ENCODE data around the gene PCSK4.
A peak's percentile ranks its signal among the peaks of the same experiment; 100 is the strongest.

Gene PCSK4

DNA sequence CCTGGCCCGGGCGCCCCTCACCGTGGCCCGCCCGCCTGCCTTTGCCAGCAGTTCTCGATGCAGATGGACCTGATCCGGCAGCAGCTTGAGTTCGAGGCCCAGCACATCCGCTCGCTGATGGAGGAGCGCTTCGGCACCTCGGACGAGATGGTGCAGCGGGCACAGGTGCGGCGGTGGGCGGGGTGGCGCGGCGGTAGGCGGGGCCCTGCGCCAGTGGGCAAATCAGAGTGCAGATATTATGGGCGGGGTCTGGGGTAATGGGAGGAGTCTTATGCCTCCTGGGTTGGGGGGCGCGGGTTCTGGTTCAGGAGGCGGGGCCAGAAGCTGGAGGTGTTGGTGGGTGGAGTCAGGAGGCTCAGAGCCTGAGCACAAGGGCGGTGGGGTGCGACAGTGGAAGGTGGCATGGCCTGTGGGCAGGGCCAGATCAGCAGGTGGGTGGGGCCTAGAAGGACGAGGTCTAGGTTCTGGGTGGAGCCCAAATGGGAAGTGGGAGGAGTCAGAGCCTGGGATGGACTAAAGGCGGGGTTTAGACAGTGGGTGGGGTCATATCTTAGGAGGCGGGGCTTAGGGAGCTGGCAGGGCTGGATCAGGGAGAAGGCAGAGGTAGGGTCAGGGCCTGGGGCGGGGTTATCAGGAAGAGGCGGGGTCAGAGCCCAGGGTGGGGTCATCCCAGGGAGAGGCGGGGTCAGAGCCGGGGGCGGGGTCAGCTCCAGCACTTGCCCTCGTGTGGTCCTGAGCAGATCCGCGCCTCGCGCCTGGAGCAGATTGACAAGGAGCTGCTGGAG, 34.6 kb downstream of the PCSK4 start:
- peak; percentile 81 for DNase-seq (ENCODE audit: low spot score)

- no peak for DNase-seq (ENCODE audit: low spot score)
Observed at GRCh38 chr19:1455002-1455335, 35.2 kb downstream of the PCSK4 start.

DNA sequence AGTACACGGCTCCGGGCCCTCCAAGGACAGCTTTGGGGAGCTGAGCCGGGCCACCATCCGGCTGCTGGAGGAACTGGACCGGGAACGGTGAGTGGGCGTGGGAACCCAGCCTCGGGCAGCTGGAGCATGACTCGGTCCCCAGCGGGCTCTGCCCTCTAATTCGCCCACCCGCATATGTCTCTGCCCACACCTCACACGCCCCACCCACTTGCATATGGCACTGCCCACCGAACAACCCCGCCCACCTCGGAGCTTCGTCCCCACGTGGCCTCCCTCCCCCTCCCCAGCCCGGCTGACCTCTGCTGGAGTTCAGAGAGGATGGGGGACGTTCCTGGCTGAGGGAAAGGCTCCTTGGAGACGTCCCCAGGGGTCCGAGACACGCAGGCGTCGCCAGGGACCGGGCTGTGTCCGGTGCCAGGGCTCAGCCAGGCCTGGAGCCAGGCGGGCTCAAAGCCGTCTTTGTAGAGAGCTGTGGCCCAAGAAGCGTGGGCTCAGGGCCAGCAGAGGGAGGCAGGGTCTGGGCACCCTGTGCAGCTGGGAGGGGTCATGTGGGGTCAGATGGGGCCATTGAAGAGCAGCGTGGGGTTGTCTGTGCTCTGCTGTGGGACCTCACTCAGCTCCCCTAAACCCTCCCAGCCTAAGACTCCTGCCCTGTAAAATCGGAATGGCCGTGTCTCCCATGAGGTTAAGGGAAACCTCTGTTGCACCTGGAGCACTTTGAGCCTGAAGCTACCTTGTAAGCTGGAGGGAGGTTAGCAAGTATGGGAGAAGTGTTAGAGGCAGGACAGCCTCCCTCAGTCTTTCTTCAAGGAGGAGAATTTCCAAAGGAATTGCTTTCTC, 36.4 kb downstream of the PCSK4 start:
- no peak for DNase-seq (ENCODE audit: low spot score)

GRCh38 chr19:1452802-1453524, 37.2 kb downstream of the PCSK4 start:
- no peak for DNase-seq (ENCODE audit: low spot score)

GRCh38 chr19:1451916-1452801, 38.0 kb downstream of the PCSK4 start:
- DNase-seq (ENCODE audit: low spot score): peak; percentile 84

DNA sequence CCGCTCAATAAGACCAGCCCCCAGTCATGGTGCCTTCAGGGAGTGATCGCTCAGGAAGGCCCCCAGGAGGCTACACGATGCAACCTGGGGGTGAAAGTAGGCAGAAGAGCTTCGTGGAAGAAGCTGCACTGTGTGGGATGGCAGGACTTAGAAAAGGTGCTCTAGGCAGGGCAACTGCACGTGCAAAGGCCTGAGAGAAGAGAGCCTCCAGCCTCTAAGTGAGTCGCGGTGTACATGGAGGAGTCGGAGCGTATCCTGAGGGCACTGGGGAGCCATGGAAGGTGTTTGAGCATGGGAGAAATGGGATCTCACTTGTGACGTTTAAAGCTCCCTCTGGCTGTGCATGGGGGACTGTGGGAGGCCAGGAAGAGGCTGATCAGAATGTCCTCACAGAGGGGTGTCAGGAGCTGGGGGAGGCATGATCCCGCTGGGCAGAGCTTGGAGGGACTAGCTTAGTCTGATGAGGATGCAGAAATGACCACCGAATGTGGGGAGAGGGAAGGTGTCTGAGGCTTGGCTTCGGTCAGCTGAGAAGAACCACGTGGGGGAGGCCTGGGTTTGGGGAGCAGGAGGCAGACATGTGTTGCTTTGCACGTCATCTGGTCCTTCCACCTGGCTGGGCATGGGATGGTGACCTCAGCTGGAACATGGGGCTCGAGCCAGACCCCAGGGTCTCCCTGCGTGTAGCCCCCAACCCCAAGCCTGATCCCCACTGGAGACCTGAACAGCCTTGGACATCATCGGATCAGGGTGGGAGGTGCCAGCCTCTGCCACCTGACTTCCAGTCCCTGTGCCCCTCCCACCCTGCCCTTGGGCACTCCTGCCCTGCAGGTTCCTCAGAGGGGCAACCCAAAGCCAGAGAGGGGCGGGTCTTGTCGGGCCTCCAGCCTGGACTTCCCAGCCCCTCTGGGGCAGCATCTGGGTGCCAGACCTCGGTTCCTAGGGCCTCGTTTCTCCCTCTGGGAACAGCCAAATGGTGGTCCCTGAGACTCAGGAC, 39.1 kb downstream of the PCSK4 start:
- DNase-seq (ENCODE audit: low spot score): peak; percentile 47

DNA sequence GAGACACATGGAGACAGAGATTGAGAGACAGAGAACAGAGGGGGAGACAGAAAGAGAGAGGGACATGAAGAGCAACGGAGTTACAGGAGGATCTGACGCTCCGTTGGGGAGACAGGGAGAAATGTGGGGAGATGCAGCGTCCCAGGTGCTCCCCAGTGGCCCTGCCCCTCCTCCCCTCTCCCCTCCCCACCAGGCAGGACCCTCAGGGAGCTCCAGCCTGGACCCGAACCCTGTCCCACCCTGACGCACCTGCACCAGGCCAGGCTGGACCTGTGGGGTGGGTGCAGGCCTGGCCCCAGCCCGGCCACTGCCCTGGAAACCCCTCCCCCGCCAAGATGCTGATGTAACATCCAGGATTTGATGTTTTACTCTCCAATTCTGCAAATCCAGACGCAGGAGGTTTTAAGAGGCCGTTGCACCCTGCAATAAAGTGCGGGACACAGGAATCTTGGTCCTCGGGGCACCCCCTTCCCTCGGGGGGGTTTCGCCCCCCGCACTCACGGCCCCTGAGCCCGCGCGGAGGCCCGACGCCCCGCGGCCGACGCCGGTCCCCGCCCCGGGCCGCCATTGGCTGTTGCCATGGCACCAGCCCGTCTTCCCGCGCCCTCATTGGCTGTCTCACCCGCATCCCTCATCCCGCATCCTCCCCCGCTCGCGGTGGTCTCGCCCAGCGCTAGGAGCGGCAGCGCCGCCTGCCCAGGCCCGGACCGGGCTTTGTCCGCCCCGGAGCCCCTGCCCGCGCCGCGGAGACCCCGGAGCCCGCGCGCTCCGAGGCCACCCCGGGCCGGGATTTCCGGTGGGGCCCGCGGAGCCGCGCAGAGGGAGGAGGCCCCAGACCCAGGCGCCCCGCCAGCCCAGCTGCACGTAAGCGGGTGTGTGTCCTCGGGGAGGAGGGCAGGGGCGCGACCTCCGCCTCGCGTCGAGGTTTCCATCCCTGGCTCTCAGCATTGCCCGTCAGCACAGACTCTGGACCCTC, 40.4 kb downstream of the PCSK4 start, which contains the start of gene APC2:
Gene APC2, plus strand, starts transcription at position 655 of the 976 bp plus-strand sequence. CDS start 2,881 bp downstream, outside the sequence.
- DNase-seq (ENCODE audit: low spot score): peak; percentile 94

DNA sequence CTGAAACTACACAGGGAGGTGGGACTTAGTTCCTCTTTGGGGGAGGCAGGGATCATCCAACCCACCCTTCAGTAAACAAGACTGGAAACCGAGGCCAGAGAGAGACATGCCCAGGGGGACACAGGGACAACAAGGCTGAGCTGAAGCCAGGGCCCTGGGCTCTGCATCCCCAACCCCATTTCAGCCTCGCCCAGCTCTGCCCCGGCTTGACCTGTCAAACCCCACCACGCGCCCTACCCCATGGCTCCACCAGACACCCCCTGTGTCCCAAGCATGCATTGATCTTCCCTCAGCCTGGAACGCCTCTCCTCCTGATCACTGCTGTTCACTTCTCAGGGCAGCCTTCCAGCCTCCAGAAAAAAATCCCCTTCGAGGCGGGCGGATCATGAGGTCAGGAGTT, 42.2 kb downstream of the PCSK4 start:
- DNase-seq (ENCODE audit: low spot score): no peak

GRCh38 chr19:1447504-1447903, 42.6 kb downstream of the PCSK4 start:
- no peak for DNase-seq (ENCODE audit: low spot score)

- DNase-seq (ENCODE audit: low spot score): peak; percentile 64
Observed at GRCh38 chr19:1446713-1447481, 43.3 kb downstream of the PCSK4 start.

DNA sequence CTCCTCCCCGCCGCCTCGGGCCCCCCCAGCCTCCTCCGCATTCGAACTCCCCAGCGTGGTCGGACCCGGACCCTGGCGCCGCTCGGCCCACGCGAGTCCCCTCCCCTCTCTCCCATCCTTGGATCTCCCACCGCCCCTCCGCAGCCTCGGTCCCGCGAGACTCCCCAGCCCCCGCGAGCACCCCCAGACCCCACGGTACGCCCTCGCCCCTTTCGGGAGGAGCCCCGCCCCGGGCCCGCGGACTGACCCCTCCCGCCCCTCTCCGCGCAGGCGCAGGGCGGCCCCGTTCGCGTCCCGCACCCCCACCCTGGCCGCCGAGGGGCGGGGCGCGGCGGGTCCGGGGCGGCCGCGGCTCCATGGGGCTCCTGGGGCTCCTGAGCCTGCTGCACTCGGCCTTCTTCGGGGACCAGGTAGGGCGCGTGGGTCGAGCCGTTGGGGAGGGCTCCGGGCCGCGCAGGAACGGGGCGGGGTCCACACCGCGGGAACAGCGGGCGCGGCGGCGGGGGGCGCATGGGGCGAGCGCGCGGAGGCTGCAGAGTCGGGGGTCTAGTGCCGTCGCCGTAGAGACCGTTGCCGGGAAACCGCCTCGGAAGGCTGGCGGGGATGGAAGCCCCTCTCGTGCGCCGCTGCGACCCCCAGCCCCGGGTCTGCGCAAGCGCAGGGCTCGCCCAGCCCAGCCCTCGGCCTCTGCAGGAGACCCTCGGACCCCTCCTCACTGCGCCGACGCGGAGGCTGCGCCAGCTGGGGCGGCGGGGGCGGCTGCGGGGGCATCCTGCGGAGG, 44.0 kb downstream of the PCSK4 start:
- peak; percentile 77 for DNase-seq (ENCODE audit: low spot score)

GRCh38 chr19:1445185-1445931, 44.8 kb downstream of the PCSK4 start:
- DNase-seq (ENCODE audit: low spot score): peak; percentile 81

DNA sequence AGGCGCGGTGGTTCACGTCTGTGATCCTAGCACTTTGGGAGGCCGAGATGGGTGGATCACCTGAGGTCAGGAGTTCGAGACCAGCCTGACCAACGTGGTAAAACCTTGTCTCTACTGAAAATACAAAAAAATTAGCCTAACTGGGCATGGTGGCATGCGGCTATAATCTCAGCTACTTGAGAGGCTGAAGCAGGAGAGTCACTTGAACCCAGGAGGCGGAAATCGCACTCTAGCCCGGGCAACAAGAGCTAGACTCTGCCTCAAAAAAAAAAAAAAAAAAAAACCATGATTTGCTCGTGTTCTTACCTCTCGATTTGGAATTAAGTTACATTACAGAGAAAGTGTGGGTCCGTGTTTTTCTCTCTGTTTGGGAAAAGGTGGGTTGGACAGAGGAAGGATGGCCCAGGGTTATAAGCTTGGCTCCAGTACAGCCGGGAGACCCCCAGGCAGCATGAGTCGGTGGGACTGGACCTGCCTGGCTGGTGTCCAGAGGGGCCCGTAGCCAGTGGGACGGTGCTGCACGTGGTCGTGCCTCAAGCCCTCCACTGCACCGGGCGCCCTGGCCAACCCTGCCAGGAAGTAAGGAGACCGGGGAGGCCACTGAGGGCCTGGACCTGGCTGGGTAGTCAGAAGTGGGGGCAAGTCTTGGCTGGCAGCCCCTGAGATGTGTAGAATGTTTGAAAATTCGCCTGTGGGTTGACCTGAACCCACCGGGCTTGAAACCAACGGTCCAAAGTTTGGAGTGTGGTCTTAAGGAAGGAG, 48.3 kb downstream of the PCSK4 start:
- no peak for DNase-seq (ENCODE audit: low spot score)

DNA sequence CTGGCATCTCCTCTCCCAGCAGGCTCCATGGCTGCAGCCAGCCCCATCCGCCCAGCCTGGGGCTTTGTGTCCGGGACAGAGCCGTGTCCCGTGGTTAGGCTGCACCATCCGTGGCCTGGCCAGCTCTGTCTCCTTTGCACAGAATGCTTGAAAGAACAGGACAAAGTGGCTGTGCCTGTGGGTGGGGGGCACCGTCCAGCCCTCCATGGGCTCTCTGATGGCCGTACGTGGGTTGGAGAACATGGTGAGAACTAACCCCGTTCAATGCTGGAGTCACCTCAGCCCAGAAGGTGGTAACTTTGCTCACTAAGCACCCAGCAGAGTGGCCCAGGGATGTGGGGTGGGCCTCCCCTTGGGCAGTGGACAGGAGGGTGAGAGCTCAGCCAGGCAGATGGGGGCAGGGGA, 49.1 kb downstream of the PCSK4 start:
- DNase-seq (ENCODE audit: low spot score): no peak

GRCh38 chr19:1440418-1440801, 49.7 kb downstream of the PCSK4 start:
- no peak for DNase-seq (ENCODE audit: low spot score)
